Measurements from ENCODE around the gene GBP2.

- TF ChIP-seq CTCF (IDR thresholded peaks at IDR 0.05) (no peak), POLR2A (IDR thresholded peaks at IDR 0.05) (no peak)
These were observed 37.3 kb downstream of the GBP2 start for GRCh38 chr1:89088572-89088971.

All from testis (tissue), 2 donors.